GM18502 (cell line): Measurements from ENCODE around the gene DZIP1.

Source experiments
- ATAC-seq: cut with Tn5 transposase; IDR thresholded peaks from one replicate; pipeline ENCODE4 v1.9.1; 2021; ENCODE audit warnings: mild to moderate bottlenecking; ENCODE audit not compliant: unreplicated experiment, poor library complexity

Gene DZIP1

GRCh38 chr13:95643936-95644598 is 439 bp downstream of the DZIP1 start:
- peak; percentile 51 for ATAC-seq

- ATAC-seq, result no peak
Observed at GRCh38 chr13:95643571-95643935, 953 bp downstream of the DZIP1 start.

GRCh38 chr13:95642999-95643398 is 1.5 kb downstream of the DZIP1 start:
- ATAC-seq, result no peak

GRCh38 chr13:95642028-95642621 is 2.4 kb downstream of the DZIP1 start:
- no peak for ATAC-seq

GRCh38 chr13:95641291-95642027 is 3.0 kb downstream of the DZIP1 start:
- ATAC-seq, result no peak

- ATAC-seq, result no peak
Observed at GRCh38 chr13:95636853-95637252, 7.7 kb downstream of the DZIP1 start.

GRCh38 chr13:95630593-95630992 is 13.9 kb downstream of the DZIP1 start:
- no peak for ATAC-seq

- no peak for ATAC-seq
Observed at GRCh38 chr13:95629071-95629470, 15.4 kb downstream of the DZIP1 start.

- no peak for ATAC-seq
Observed at GRCh38 chr13:95628488-95628887, 16.0 kb downstream of the DZIP1 start.

GRCh38 chr13:95627590-95627989 is 16.9 kb downstream of the DZIP1 start:
- ATAC-seq, result no peak

- no peak for ATAC-seq
Observed at GRCh38 chr13:95626768-95627167, 17.7 kb downstream of the DZIP1 start.

GRCh38 chr13:95624020-95624419 is 20.5 kb downstream of the DZIP1 start:
- ATAC-seq, result peak; percentile 68

GRCh38 chr13:95623141-95623540 is 21.4 kb downstream of the DZIP1 start:
- ATAC-seq, result no peak

GRCh38 chr13:95620825-95621498 is 23.5 kb downstream of the DZIP1 start:
- ATAC-seq, result no peak

- ATAC-seq, result no peak
Observed at GRCh38 chr13:95620030-95620824, 24.3 kb downstream of the DZIP1 start.

- no peak for ATAC-seq
Observed at GRCh38 chr13:95615539-95615938, 29.0 kb downstream of the DZIP1 start.

GRCh38 chr13:95614641-95615245 is 29.8 kb downstream of the DZIP1 start:
- ATAC-seq, result no peak

GRCh38 chr13:95608640-95609323 is 35.7 kb downstream of the DZIP1 start:
- ATAC-seq, result no peak

- ATAC-seq, result no peak
Observed at GRCh38 chr13:95607366-95607765, 37.1 kb downstream of the DZIP1 start.
